Measurements from ENCODE around the gene SYTL1.

Gene SYTL1

DNA sequence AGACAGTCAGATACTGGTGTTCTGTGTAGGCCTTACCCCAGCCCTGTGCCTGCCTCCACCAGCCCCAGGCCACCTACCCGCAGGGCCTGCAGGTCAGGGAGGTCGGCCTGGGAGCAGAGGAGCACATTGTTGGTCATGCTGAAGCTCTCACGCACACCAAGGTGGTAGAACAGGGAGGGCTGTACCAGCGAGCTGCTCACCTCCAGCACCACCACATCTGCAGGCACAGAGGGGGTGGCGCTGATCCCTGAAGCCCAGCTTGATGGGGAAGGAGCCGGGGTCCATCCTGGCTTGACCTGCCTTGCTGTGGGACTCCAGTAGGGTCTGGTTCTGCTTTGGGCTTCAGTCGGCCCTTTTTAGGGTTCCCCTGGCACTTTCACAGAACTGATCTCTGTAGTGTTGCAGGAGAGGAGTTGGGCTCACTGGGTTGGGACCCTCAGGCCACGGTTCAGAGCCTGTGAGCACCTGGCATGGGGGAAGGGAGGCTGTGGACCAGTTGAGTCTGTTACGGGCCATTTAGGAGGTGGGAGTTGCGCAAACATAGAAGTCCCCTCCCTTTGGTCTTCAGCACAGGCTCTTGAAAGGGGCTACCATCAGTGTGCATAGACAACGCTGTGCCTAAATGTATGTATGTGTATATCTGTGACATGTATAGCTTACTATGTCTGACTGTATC lies 23.0 kb downstream of the SYTL1 start:
- H3K36me3 ChIP-seq (ENCODE audit: control insufficient read depth, insufficient read depth, low read length), result no peaks in the 10 kb centered on the region
- no peaks in the 10 kb centered on the region for H3K9me3 ChIP-seq (ENCODE audit: control insufficient read depth, low read length)
- H2AFZ ChIP-seq, result peak overlapping the region; percentile 46
- H3K4me2 ChIP-seq (ENCODE audit: low read length), result peak overlapping the region; percentile 89
- no peak overlapping the region for H3K9ac ChIP-seq
- peak overlapping the region; percentile 56 for H3K4me3 ChIP-seq (ENCODE audit: low read depth, low read length)
- peaks cover 3% of the 10 kb centered on the region for H3K4me1 ChIP-seq
- no peaks in the 10 kb centered on the region for H3K79me2 ChIP-seq
- no peak for TF ChIP-seq CTCF (IDR thresholded peaks at IDR 0.05)
- H3K27ac ChIP-seq, result peak overlapping the region; percentile 90
- no peaks in the 10 kb centered on the region for H3K27me3 ChIP-seq (ENCODE audit: control insufficient read depth, insufficient read depth, low read length)

DNA sequence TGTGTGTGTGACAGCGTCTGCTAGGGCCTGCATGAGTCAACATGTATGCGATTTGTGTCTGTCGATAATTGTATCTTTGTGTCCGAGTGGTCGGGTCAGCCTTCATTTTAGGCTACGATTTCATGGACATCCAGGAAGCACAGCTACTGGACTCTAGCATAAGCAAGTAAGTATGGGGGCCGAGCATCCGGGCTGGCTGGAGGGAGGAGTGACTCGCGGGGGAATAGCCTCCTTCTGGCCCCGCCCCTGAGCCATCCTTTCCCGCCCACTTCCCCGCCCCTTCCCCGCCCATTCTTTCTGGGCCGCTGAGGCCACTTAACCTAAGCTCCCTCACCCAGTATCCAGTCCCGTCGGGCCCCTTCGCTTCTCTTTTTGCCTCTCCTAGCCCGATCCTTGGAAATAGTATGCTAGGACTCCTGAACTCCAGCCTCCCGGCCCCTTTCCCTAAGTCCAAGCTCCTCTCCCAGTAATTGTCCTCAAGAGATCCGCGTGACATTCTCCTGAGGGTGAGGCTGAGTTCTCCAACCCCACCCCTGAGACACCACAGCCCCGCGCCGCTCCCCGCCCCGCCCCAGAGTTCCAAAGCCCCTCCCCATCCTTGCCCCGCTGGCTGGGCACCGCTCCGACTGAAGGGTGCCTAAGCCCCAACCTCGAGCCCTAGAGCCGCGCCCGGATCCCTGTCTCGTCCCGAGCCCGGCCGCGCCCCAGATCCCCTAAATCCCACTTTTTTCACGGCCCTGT lies 23.7 kb downstream of the SYTL1 start:
- Histone ChIP-seq H2AFZ (peak overlapping the region; percentile 84), H3K27ac (peak overlapping the region; percentile 90), H3K27me3 (ENCODE audit: control insufficient read depth, insufficient read depth, low read length) (no peaks in the 10 kb centered on the region), H3K36me3 (ENCODE audit: control insufficient read depth, insufficient read depth, low read length) (no peaks in the 10 kb centered on the region), H3K79me2 (no peaks in the 10 kb centered on the region), H3K9me3 (ENCODE audit: control insufficient read depth, low read length) (no peaks in the 10 kb centered on the region), H3K4me2 (ENCODE audit: low read length) (peak overlapping the region; percentile 89), H3K4me1 (peaks cover 3% of the 10 kb centered on the region), H3K9ac (peak overlapping the region; percentile 43), H3K4me3 (ENCODE audit: low read depth, low read length) (peak overlapping the region; percentile 56)
- no peak for TF ChIP-seq CTCF (IDR thresholded peaks at IDR 0.05)

GRCh38 chr1:27366113-27366410 lies 24.2 kb downstream of the SYTL1 start:
- H3K4me3 ChIP-seq (ENCODE audit: low read depth, low read length), result peak overlapping the region; percentile 56
- H2AFZ ChIP-seq, result peak overlapping the region; percentile 84
- no peaks in the 10 kb centered on the region for H3K27me3 ChIP-seq (ENCODE audit: control insufficient read depth, insufficient read depth, low read length)
- no peak for TF ChIP-seq CTCF (IDR thresholded peaks at IDR 0.05)
- no peaks in the 10 kb centered on the region for H3K79me2 ChIP-seq
- H3K4me1 ChIP-seq, result peaks cover 3% of the 10 kb centered on the region
- H3K36me3 ChIP-seq (ENCODE audit: control insufficient read depth, insufficient read depth, low read length), result no peaks in the 10 kb centered on the region
- H3K9me3 ChIP-seq (ENCODE audit: control insufficient read depth, low read length), result no peaks in the 10 kb centered on the region
- peak overlapping the region; percentile 43 for H3K9ac ChIP-seq
- peak overlapping the region; percentile 90 for H3K27ac ChIP-seq
- peak overlapping the region; percentile 75 for H3K4me2 ChIP-seq (ENCODE audit: low read length)

DNA sequence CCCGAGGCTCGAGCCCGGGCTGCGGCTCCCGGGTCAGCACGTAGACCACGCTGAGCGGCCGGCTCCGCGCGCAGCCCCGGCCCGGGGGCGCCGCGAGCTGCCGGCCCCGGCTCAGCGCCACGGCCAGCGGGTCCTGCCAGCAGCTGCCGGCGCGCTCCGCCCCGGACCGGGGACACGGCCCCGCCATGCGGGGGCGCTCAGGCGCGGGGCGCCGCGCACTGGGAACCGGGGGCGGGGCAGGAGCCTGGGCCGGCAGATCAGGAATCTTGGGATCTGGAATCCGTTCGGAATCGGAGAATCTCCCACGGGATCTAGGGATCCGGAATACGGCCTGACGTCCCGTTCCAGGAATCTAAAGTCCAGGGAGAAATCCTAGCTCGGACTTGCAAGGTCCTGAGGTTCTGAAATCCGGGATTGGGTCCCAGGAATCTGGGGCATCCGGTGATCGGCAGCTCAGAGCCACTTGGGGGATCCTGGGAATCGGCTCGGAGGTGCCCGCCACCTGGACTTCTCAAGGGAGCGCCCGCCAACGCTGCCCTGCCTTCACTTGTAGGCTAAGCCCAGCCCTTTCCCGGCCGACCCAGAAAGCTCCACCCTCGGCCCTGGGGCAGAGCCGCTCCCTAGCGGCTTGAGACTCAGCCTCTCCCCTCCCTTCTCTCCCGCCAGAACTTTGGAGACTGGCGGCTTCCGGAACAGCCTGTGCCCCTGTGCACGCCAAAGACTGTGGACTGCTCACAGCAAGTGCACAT lies 24.8 kb downstream of the SYTL1 start, which contains the start of gene MAP3K6:
MAP3K6 (minus strand) TSS at position 551 of the 749 bp plus-strand sequence; CDS start at position 187, 364 bp downstream.
- Histone ChIP-seq H3K36me3 (ENCODE audit: control insufficient read depth, insufficient read depth, low read length) (no peaks in the 10 kb centered on the region), H3K27ac (peak within 1 kb of the TSS; percentile 92), H3K4me2 (ENCODE audit: low read length) (peak within 1 kb of the TSS; percentile 95), H3K9me3 (ENCODE audit: control insufficient read depth, low read length) (no peaks in the 10 kb centered on the region), H3K4me3 (ENCODE audit: low read depth, low read length) (peak within 1 kb of the TSS; percentile 78), H2AFZ (peak within 1 kb of the TSS; percentile 84), H3K9ac (peak within 1 kb of the TSS; percentile 43), H3K4me1 (peaks cover 3% of the 10 kb centered on the region), H3K79me2 (no peaks in the 10 kb centered on the region), H3K27me3 (ENCODE audit: control insufficient read depth, insufficient read depth, low read length) (no peaks in the 10 kb centered on the region)
- no peak for TF ChIP-seq CTCF (IDR thresholded peaks at IDR 0.05)
